K562 (cell line): ENCODE results near the gene TAAR8. TPM values are rescaled to one million over a fixed set of nuclear protein-coding genes. Genes with fewer than 3 reads are reported as not detected.

Source experiments
- ATAC-seq: fragments of 200-7000 bp; cut with Tn5 transposase; 3 replicates; pipeline ENCODE4 v1.9.1; 2020; ENCODE audit warnings: moderate library complexity
- BruUV-seq: library from RNA; stranded (reverse); fragments of 400-500 nt; replicated peaks from 2 replicates; lab custom pipeline; 2021; lab: Mats Ljungman, UMichigan
- CTCF ChIA-PET: fragments of 300-600 bp; formaldehyde crosslinking; extraction: SDS; loops from one replicate; lab custom pipeline; 2021; ENCODE audit warnings: low intra/inter-chr PET ratio; lab: Yijun Ruan, JAX
- POLR2A ChIA-PET: fragments of 300-600, 350-650 bp; sonication (Branson Sonifier 250); formaldehyde crosslinking; extraction: SDS; loops from one replicate; lab custom pipeline; 2021; ENCODE audit warnings: antibody characterized with exemption, inconsistent platforms; lab: Yijun Ruan, JAX
- DNase-seq, 4 experiments: peaks; one replicate each; pipeline versions ENCODE4 v3.0.0 to v3.0.0-alpha.2; 2011 to 2018; ENCODE audit warnings: low spot score in 3 of 4, mixed read lengths in 3 of 4; ENCODE audit errors: extremely low read depth in 1 of 4
- FAIRE-seq: peaks from 2 replicates; lab custom pipeline; 2011; peaks lifted over from hg19 to GRCh38; lab: Jason Lieb, UNC
- H2AFZ ChIP-seq: 2 replicates; pipeline ENCODE4 v1.6.0; 2011; ENCODE audit warnings: low read depth, low read length, control low read depth, inconsistent platforms
- H3K27ac ChIP-seq: fragments of 200-600 bp; 3 replicates; pipeline ENCODE4 v1.8.0; 2011; ENCODE audit warnings: low read depth, mild to moderate bottlenecking, control low read depth, inconsistent platforms, low read length, moderate library complexity, mixed read lengths; ENCODE audit errors: extremely low read depth
- H3K27me3 ChIP-seq, 2 experiments: fragments of 300-600 bp in 1 of 2; 2 replicates in 1 of 2; 3 replicates in 1 of 2; pipeline versions ENCODE4 v1.6.0 to v1.8.0; 2011; ENCODE audit warnings: inconsistent platforms in 2 of 2, low read length in 2 of 2, mild to moderate bottlenecking in 1 of 2, mixed read lengths in 1 of 2, moderate library complexity in 1 of 2; ENCODE audit not compliant: control insufficient read depth in 2 of 2, insufficient read depth in 2 of 2
- H3K36me3 ChIP-seq: fragments of 300-600 bp; 3 replicates; pipeline ENCODE4 v1.8.0; 2011; ENCODE audit warnings: mild to moderate bottlenecking, low read length, inconsistent platforms; ENCODE audit not compliant: control insufficient read depth, insufficient read depth
- H3K4me1 ChIP-seq, 2 experiments: fragments of 200-600 bp in 1 of 2; replicated peaks in 1 of 2; 2 replicates in 1 of 2; 3 replicates in 1 of 2; pipeline versions ENCODE4 v1.5.1 to v1.8.0; 2011; ENCODE audit warnings: inconsistent platforms in 2 of 2, low read length in 2 of 2, mild to moderate bottlenecking in 1 of 2, mixed read lengths in 1 of 2, moderate library complexity in 1 of 2; ENCODE audit not compliant: control insufficient read depth in 2 of 2, insufficient read depth in 2 of 2
- H3K4me2 ChIP-seq: 2 replicates; pipeline ENCODE4 v1.6.1; 2011; ENCODE audit warnings: low read length, control low read depth, inconsistent platforms, mixed read lengths; ENCODE audit not compliant: insufficient read depth
- H3K4me3 ChIP-seq: fragments of 200-600 bp; sonication (generic), shearing (Covaris generic); 2 replicates; pipeline ENCODE4 v1.5.1; 2016; ENCODE audit warnings: control low read depth, inconsistent platforms
- H3K79me2 ChIP-seq: fragments of 200-600 bp; 3 replicates; pipeline ENCODE4 v1.8.0; 2011; ENCODE audit warnings: low read length, inconsistent platforms; ENCODE audit not compliant: control insufficient read depth, insufficient read depth
- H3K9ac ChIP-seq, 2 experiments: 2 replicates each; pipeline versions ENCODE4 v1.6.0 to v1.6.1; 2011; ENCODE audit warnings: low read depth in 2 of 2, low read length in 2 of 2, control low read depth in 1 of 2, inconsistent platforms in 1 of 2, mild to moderate bottlenecking in 1 of 2, mixed read lengths in 1 of 2; ENCODE audit not compliant: insufficient read depth in 1 of 2
- H3K9me1 ChIP-seq: one replicate; pipeline ENCODE4 v1.6.0; 2011; ENCODE audit warnings: inconsistent platforms, mild to moderate bottlenecking, low read length, moderate library complexity; ENCODE audit not compliant: control insufficient read depth, insufficient read depth
- H3K9me3 ChIP-seq: replicated peaks from 2 replicates; pipeline ENCODE4 v1.5.1; 2011; ENCODE audit warnings: low read depth, low read length, inconsistent platforms; ENCODE audit not compliant: control insufficient read depth, insufficient read depth
- H4K20me1 ChIP-seq: replicated peaks from 2 replicates; pipeline ENCODE4 v1.6.1; 2011; ENCODE audit warnings: low read length, inconsistent platforms, mixed read lengths; ENCODE audit not compliant: control insufficient read depth, insufficient read depth
- FOXM1 ChIP-seq, 2 experiments: fragments of 450-650 bp in 1 of 2; sonication (generic) in 1 of 2; formaldehyde crosslinking in 1 of 2; IDR thresholded peaks; 2 replicates each; pipeline versions ENCODE4 v1.6.1 to v1.9.0; 2017 to 2022; ENCODE audit warnings: low read depth in 2 of 2, mild to moderate bottlenecking in 2 of 2, missing genetic modification reagents in 1 of 2, moderate library complexity in 1 of 2
- MBD2 ChIP-seq: sonication (generic); IDR thresholded peaks from 2 replicates; pipeline ENCODE4 v1.6.1; 2016; ENCODE audit warnings: low read depth, borderline replicate concordance
- MXI1 ChIP-seq: IDR thresholded peaks from 2 replicates; pipeline ENCODE4 v1.6.1; 2011; ENCODE audit warnings: low read depth, mild to moderate bottlenecking, improper control_type of control experiment, low read length
- ZNF644 ChIP-seq: fragments of 200-800 bp; sonication (Bioruptor generic); IDR thresholded peaks from 2 replicates; pipeline ENCODE4 v1.6.1; 2016; ENCODE audit warnings: low read depth, missing genetic modification characterization, missing compliant biosample characterization
- WGBS: fragments of 100-300 bp; shearing (Covaris generic); methylation state at CpG from one replicate; pipeline ENCODE4 v1.1.6; 2016; ENCODE audit warnings: low coverage, mixed read lengths; ENCODE audit not compliant: insufficient coverage; ENCODE audit errors: missing lambda C conversion rate; 5-methylcytosine and 5-hydroxymethylcytosine counted together
- in situ Hi-C: fragments of 300-500 bp; cut with MboI; formaldehyde crosslinking; loops from 4 replicates; pipeline ENCODE4 v1.15.0; 2018; ENCODE audit warnings: inconsistent platforms, mixed read lengths
- intact Hi-C: fragments of 100-400 bp; cut with micrococcal nuclease; formaldehyde crosslinking; loops from 2 replicates; pipeline ENCODE4 v1.14.2; 2022
- polyA plus RNA-seq, 8 experiments: library from polyadenylated mRNA; depleted of rRNA in 4 of 8; stranded (reverse) in 5 of 8; unstranded in 3 of 8; fragments of >200 nt; fragmentation: Nextera tagmentation in 2 of 8; fragmentation: Illumina TruSeq in 1 of 8; extraction: Ambion mirVana in 2 of 8; extraction: Trizol in 1 of 8; gene quantifications; 2 replicates each; pipeline versions ENCODE4 v1.2.1 to v1.2.3, GENCODE V29; 2011 to 2014; ENCODE audit warnings: inconsistent platforms in 1 of 8, missing spikeins in 1 of 8
- total RNA-seq, 7 experiments: library from RNA; depleted of rRNA in 6 of 7; stranded (reverse); fragments of >200 nt in 6 of 7; fragmentation: Illumina TruSeq in 2 of 7; extraction: Trizol in 2 of 7; gene quantifications; 2 replicates each; pipeline versions ENCODE4 v1.2.1 to v1.2.3, GENCODE V29; 2011 to 2021; ENCODE audit warnings: low replicate concordance in 1 of 7
- TF ChIP-seq, protein P1 (sequence below): sonication (generic); formaldehyde crosslinking; IDR thresholded peaks from 2 replicates; pipeline ENCODE4 v1.8.0; 2022; ENCODE audit warnings: missing genetic modification reagents, mild to moderate bottlenecking, borderline replicate concordance

Gene TAAR8
- total and polyA plus RNA-seq, 9 of the 15 experiments (the other 6 are each of a cell fraction or from before 2014, with no cell fraction given) = not detected

DNA sequence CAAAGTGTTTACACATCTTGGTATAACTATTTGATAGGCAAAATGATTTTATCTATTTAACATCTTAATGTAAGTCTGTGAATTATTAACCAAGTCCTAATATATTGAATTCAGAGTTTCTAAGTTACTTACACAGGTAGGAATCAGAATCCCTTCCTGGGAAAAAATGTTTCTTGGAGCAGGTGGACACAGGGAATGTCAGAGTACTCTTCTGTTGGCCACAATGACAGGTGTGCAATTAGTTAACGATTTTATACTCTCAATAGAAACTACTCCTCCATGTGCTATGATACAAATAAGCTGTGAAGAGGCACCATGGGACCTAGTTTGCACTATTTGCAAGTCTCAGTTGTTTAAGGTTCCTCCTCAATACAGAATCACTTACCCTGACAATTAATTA lies 37.9 kb downstream of the TAAR8 start:
- H2AFZ ChIP-seq = no peak overlapping the region
- 0% methylated on average over 1 of the region's 1 CpG for WGBS
- no TSS peak for BruUV-seq
- H3K27ac ChIP-seq = no peak overlapping the region
- ATAC-seq = no peak
- DNase-seq = no peak
- POLR2A ChIA-PET = no interaction called here
- no peak overlapping the region for H3K4me3 ChIP-seq
- no peaks in the 10 kb centered on the region for H3K9me1 ChIP-seq
- no peak overlapping the region for H3K4me2 ChIP-seq
- no peaks in the 10 kb centered on the region for H4K20me1 ChIP-seq
- no peaks in the 10 kb centered on the region for H3K36me3 ChIP-seq
- intact Hi-C loops (no loop called here), in situ Hi-C loops (no loop called here)
- H3K27me3 ChIP-seq = no peaks in the 10 kb centered on the region
- FAIRE-seq = no peak
- no peak for TF ChIP-seq MXI1
- TF ChIP-seq, protein P1, sequence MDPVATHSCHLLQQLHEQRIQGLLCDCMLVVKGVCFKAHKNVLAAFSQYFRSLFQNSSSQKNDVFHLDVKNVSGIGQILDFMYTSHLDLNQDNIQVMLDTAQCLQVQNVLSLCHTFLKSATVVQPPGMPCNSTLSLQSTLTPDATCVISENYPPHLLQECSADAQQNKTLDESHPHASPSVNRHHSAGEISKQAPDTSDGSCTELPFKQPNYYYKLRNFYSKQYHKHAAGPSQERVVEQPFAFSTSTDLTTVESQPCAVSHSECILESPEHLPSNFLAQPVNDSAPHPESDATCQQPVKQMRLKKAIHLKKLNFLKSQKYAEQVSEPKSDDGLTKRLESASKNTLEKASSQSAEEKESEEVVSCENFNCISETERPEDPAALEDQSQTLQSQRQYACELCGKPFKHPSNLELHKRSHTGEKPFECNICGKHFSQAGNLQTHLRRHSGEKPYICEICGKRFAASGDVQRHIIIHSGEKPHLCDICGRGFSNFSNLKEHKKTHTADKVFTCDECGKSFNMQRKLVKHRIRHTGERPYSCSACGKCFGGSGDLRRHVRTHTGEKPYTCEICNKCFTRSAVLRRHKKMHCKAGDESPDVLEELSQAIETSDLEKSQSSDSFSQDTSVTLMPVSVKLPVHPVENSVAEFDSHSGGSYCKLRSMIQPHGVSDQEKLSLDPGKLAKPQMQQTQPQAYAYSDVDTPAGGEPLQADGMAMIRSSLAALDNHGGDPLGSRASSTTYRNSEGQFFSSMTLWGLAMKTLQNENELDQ (CRISPR knock-in tag) = no peak
- TF ChIP-seq FOXM1 (IDR thresholded peaks at IDR 0.05; ENCODE audit: low read depth) = no peak
- TF ChIP-seq FOXM1 (CRISPR knock-in tag; IDR thresholded peaks at IDR 0.05; ENCODE audit: low read depth) = no peak
- no peak for TF ChIP-seq ZNF644 (tag)
- TF ChIP-seq MBD2 = no peak
- CTCF ChIA-PET = no interaction called here
- H3K9ac ChIP-seq = no peak overlapping the region
- no peaks in the 10 kb centered on the region for H3K79me2 ChIP-seq
- no peaks in the 10 kb centered on the region for H3K9me3 ChIP-seq
- H3K4me1 ChIP-seq = no peaks in the 10 kb centered on the region
